ENCODE data around the gene HIP1. TPM values are rescaled to one million over a fixed set of nuclear protein-coding genes. Genes with fewer than 3 reads are reported as not detected.
A peak's percentile ranks its signal among the peaks of the same experiment; 100 is the strongest.

The HIP1 gene
- total and polyA plus RNA-seq, 8 donors = 3.6 to 14.8 (median 5.2) TPM

DNA sequence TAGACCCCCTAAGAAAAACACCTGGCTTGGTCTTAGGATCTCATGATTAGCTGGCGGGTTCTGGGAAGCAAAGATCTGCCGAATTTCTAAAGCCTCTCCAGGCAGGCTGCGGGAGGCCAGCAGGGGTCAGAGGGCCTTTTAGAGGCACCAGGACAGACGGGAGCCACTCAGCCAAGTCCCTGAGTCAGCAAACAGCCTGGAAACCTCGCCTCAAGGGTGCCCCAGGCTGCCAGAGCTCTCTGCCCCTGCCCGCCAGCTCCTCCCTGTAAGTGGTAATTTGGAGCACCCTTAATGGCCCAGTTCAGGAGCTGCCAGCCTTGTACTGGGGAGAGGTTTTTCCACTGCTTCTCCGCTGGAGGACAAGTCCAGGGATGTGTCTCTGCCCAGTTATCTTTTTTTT lies 88.7 kb downstream of the HIP1 start:
- H3K36me3 ChIP-seq = no peaks in the 10 kb centered on the region
- no peaks in the 10 kb centered on the region for H3K9me3 ChIP-seq
- H3K27ac ChIP-seq = peak overlapping the region in 2 of 4 donors; percentile 12 to 37
- ATAC-seq (peak in 3 of 4 donors; percentile 30 to 60 (median 30)), DNase-seq (peak in 1 of 6 donors; percentile 18), FAIRE-seq (no peak)
- no peaks in the 10 kb centered on the region for H3K27me3 ChIP-seq
- no peak overlapping the region for H3K4me3 ChIP-seq
- intact Hi-C loops (cut with DNase I) = no loop called here
- WGBS, 2 donors = 84 to 89% methylated on average over 7 of the region's 7 CpGs
- no peak for TF ChIP-seq CTCF (IDR thresholded peaks at IDR 0.05)
- H3K4me1 ChIP-seq = no peaks in the 10 kb centered on the region

DNA sequence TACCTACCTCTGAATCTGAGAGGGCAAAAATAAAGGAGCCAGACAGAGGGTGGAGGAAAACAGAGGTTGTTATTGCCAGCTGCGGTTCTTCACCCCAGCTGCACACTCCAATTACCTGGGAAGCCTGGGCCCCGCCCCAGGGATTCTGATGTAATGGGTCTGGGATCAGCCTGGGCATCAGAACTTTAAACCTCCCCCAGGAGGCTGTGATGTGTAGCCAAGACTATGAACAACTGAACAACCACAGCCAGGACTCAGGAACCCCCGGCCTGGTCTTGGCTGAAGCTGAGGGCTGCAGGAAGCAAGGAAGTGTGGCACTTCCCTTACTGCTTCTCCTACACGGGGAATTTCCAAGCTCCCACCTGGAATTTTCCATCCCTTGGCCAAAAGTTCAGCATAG lies 89.3 kb downstream of the HIP1 start:
- H3K27me3 ChIP-seq = no peaks in the 10 kb centered on the region
- FAIRE-seq = no peak
- no peaks in the 10 kb centered on the region for H3K9me3 ChIP-seq
- H3K27ac ChIP-seq = peak overlapping the region in 1 of 4 donors; percentile 37
- no peak for TF ChIP-seq CTCF (IDR thresholded peaks at IDR 0.05)
- H3K4me3 ChIP-seq = no peak overlapping the region
- intact Hi-C loops (cut with DNase I) = no loop called here
- WGBS, 2 donors = 53 to 60% methylated on average over 4 of the region's 4 CpGs
- ATAC-seq = peak in 2 of 4 donors; percentile 11 to 76
- no peaks in the 10 kb centered on the region for H3K4me1 ChIP-seq
- peak in 1 of 6 donors; percentile 25 for DNase-seq
- H3K36me3 ChIP-seq = no peaks in the 10 kb centered on the region

DNA sequence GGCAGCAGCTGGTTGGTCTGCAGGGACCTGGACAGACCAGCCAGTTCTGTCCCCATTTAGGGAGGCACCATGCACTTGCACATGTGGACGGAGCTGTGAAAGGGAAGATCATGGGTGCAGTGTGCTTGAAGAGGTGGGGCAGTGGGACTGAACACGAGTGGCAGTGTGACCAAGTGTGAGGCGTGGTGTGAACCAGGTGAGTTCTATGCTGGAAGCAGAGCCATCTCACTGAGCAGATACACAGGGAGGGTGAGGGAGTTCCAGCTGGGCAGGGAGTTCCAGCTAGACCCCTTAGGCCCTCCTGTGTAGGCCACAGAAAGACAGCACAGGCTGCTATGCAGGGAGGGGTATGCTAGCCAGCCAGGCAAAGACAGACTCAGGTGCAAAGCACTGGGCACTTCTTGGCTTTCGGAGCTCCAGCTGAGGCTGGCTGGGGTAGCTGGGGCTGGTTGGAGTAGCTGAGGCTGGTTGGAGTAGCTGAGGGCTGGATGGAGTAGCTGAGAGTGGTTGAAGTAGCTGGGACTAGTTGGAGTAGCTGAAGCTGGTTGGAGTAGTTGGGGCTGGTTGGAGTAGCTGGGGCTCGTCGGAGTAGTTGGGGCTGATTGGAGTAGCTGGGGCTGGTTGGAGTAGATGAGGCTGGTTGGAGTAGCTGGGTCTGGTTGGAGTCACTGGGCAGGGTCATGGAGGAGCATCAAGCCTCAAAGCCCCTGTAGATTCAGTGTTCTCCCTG lies 90.9 kb downstream of the HIP1 start:
- peak in 1 of 6 donors; percentile 25 for DNase-seq
- 94 to 95% methylated on average over 6 of the region's 6 CpGs for WGBS, 2 donors
- Histone ChIP-seq H3K4me1 (no peaks in the 10 kb centered on the region), H3K27me3 (no peaks in the 10 kb centered on the region), H3K4me3 (no peak overlapping the region), H3K36me3 (no peaks in the 10 kb centered on the region), H3K27ac (no peak overlapping the region), H3K9me3 (no peaks in the 10 kb centered on the region)
- TF ChIP-seq CTCF (IDR thresholded peaks at IDR 0.05) = no peak
- intact Hi-C loops (cut with DNase I) = no loop called here
- no peak for ATAC-seq
- no peak for FAIRE-seq

DNA sequence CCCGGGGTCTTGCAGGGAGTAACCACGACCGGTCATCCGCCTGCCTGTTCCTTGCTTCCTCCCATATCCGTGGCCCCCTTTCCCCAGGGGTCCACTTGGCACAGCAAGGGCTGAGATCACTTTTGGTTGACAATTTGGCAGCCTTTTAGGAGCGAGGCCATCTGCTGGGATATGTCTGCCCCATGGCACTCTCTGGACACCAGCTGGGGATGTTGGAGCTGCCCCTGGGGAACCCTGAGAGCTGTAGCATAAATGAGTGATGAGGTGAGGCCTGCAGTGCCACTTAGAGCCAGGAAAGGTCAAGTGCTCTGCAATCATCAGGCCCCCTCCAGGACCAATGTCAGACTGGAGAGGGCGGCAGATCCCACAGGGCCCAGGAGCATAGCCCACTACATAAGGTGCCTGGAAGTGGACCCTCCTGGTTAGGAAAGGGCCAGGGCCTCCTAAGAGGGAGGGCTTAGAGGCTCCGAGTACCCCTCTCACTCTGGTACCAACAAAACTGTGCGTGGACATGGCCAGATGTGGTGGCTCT lies 92.1 kb downstream of the HIP1 start:
- no peak for DNase-seq
- Histone ChIP-seq H3K27me3 (no peaks in the 10 kb centered on the region), H3K4me3 (no peak overlapping the region), H3K9me3 (no peaks in the 10 kb centered on the region), H3K36me3 (no peaks in the 10 kb centered on the region), H3K27ac (no peak overlapping the region), H3K4me1 (no peaks in the 10 kb centered on the region)
- TF ChIP-seq CTCF (IDR thresholded peaks at IDR 0.05) = no peak
- ATAC-seq = no peak
- FAIRE-seq = no peak
- intact Hi-C loops (cut with DNase I) = no loop called here
- 89 to 91% methylated on average over 9 of the region's 9 CpGs for WGBS, 2 donors

GRCh38 chr7:75645570-75645969 lies 93.2 kb downstream of the HIP1 start:
- Histone ChIP-seq H3K36me3 (no peaks in the 10 kb centered on the region), H3K9me3 (no peaks in the 10 kb centered on the region), H3K4me3 (no peak overlapping the region), H3K4me1 (no peaks in the 10 kb centered on the region), H3K27me3 (no peaks in the 10 kb centered on the region), H3K27ac (no peak overlapping the region)
- 77 to 78% methylated on average over 2 of the region's 2 CpGs for WGBS, 2 donors
- TF ChIP-seq CTCF (IDR thresholded peaks at IDR 0.05) = no peak
- intact Hi-C loops (cut with DNase I) = no loop called here
- FAIRE-seq (no peak), DNase-seq (no peak), ATAC-seq (no peak)

Measured in pancreas (tissue), 10 donors.